Activated T-cell treated with anti-CD3 and anti-CD28 coated beads, Interleukin-2, amount 50 U/mL, for 4 hours (primary cell): ENCODE measurements around the gene ZDHHC19. TPM values are rescaled to one million over a fixed set of nuclear protein-coding genes. Genes with fewer than 3 reads are reported as not detected.

Experiments
- ATAC-seq, 2 donors: fragments of 200-7000 bp; cut with Tn5 transposase; one replicate each; pipeline ENCODE4 v1.10.0; 2021
- DNase-seq: peaks from one replicate; pipeline ENCODE4 v3.0.0-alpha.2; 2020
- H3K27me3 Mint-ChIP-seq: one replicate; pipeline ENCODE4 v1.8.0; 2021; ENCODE audit warnings: low read depth, mixed read lengths
- H3K36me3 Mint-ChIP-seq: one replicate; pipeline ENCODE4 v1.8.0; 2022; ENCODE audit warnings: mixed read lengths; ENCODE audit not compliant: insufficient read depth
- H3K4me1 Mint-ChIP-seq: one replicate; pipeline ENCODE4 v1.8.0; 2021; ENCODE audit warnings: low read depth, mixed read lengths
- H3K4me3 Mint-ChIP-seq: one replicate; pipeline ENCODE4 v1.8.0; 2021; ENCODE audit warnings: mild to moderate bottlenecking, moderate library complexity, mixed read lengths
- H3K9me3 Mint-ChIP-seq: one replicate; pipeline ENCODE4 v1.8.0; 2021; ENCODE audit warnings: mixed read lengths
- total RNA-seq, 3 donors: library from RNA; stranded (reverse); gene quantifications; one replicate each; pipeline ENCODE4 v1.2.1, GENCODE V29; 2021

The ZDHHC19 gene
- total RNA-seq, 3 donors from 2014 or later, result not detected

DNA sequence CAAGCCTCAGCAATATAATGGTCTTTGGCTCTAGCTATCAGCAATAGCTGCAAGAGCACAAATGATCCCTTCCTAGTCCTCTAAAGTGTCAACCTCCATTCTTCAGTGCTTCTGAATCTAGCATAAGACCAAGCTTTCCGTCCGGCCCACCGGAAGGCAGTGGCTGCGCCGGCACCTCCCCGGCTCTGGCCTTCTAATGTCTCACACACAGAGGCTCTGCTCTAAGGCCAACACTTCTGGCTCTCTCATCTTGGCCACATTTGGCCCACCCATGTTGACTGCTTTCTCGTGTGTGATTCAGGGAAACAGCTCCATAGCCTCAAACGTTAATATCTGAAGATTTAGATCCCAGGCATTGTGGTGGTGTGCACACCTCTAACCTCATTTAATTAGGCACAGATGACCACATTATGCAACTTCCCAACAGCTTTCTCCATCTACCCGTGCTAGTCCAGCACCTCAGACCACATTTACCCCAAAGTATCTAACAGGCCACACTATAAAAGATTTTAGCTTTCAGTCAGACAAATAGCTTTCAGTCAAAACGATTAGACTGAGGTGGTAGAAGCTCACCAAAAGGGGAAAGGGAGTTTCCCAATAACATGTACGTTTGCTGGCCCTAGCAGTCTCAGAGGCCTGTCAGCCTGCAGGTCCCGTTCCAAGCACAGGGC is 24.4 kb upstream of the ZDHHC19 start:
- ATAC-seq (no peak), DNase-seq (no peak)
- Mint-ChIP-seq H3K27me3 (no peaks in the 10 kb centered on the region), H3K9me3 (no peaks in the 10 kb centered on the region), H3K4me1 (peaks cover 2% of the 10 kb centered on the region), H3K4me3 (no peak overlapping the region), H3K36me3 (peaks cover 23% of the 10 kb centered on the region)

DNA sequence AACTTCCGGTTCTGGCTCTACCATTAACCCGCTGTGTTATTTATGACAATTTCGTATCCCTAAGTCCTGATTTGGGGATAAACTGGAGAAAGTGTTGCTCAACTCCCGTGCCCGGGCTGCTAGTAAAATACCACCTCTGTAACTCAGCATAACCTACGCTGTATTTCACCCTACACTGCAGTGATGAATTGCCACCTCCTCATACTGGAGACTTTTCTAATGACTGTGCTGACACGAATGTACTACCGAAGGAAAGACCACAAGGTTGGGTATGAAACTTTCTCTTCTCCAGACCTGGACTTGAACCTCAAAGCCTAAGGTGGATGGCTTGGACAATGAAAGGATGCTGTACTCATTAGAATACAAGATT is 21.7 kb upstream of the ZDHHC19 start:
- Mint-ChIP-seq H3K9me3 (no peaks in the 10 kb centered on the region), H3K36me3 (peaks cover 5% of the 10 kb centered on the region), H3K27me3 (no peaks in the 10 kb centered on the region), H3K4me3 (no peak overlapping the region), H3K4me1 (peaks cover 2% of the 10 kb centered on the region)
- ATAC-seq (no peak), DNase-seq (no peak)

DNA sequence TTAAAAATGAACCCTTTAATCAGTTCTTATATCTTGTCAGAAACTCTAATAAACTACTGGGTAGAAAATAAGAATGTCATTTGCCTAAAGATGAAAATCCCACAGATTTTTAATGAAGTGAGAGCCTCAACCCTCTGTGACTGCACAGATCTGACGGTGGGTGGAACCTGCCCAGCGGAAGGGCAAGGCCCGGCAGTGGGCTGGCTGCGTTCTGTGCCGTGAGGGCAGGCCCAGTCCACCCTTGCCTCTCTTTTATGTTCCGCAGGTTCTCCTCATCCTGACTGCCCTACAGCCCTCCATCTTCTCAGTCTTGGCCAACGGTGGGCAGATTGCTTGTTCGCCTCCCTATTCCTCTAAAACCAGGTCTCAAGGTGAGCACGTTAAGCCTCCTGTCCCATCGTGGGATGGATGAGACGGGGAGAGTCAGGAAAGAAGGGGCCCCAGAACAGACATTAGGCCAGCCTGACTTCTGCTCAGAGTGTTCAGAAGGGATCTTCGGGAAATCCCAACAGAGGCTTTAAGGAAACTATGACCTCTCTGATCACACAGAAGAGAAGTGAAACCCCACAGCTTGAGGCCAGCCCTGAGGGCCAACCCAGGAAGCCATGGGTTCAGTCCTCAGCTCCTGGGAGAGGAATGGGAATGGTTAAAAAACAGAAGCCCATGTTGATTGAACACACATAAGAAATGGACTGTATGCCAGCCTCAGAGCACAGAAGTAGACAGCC is 21.1 kb upstream of the ZDHHC19 start:
- Mint-ChIP-seq H3K4me1 (peaks cover 2% of the 10 kb centered on the region), H3K27me3 (peaks cover 3% of the 10 kb centered on the region), H3K36me3 (peaks cover 4% of the 10 kb centered on the region), H3K4me3 (no peak overlapping the region), H3K9me3 (no peaks in the 10 kb centered on the region)
- peak in 1 of 2 donors; percentile 14 for ATAC-seq
- no peak for DNase-seq

DNA sequence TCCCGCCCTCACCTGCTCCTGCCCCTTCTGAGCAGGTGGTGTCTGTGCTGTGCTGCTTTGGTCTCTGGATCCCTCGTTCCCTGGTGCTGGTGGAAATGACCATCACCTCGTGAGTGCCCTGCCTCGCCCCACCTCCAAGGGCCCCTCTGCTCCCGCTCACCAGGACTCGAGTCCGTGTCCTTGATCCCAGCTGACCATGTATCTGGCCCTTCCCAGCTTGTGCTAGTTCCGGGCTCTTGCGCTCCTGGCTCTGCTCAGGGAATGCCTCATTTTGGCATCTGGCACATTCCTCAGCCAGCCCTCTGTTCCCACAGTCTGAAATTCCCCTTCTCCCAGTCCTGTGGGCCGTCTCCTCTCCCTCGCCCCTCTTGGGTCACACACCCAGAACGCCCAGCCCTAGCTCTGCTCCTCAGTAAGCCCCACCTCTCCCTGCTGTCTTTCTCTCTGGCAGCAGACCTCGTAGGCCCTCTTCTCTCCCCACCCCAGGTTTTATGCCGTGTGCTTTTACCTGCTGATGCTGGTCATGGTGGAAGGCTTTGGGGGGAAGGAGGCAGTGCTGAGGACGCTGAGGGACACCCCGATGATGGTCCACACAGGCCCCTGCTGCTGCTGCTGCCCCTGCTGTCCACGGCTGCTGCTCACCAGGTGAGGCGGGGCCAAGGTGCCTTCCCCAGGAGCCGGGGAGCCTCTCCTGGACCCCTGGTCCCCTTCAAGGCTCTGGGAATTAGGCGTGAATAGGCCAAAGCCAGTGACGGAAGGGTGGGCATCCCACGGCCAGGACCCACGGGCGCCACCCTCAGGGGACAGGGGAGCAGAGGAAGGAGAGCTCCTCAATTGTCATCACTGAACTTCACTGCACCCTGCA is 16.7 kb upstream of the ZDHHC19 start:
- no peak overlapping the region for H3K4me3 Mint-ChIP-seq
- ATAC-seq, result no peak
- H3K27me3 Mint-ChIP-seq, result peaks cover 7% of the 10 kb centered on the region
- no peaks in the 10 kb centered on the region for H3K36me3 Mint-ChIP-seq
- no peak for DNase-seq
- no peaks in the 10 kb centered on the region for H3K4me1 Mint-ChIP-seq
- H3K9me3 Mint-ChIP-seq, result no peaks in the 10 kb centered on the region

DNA sequence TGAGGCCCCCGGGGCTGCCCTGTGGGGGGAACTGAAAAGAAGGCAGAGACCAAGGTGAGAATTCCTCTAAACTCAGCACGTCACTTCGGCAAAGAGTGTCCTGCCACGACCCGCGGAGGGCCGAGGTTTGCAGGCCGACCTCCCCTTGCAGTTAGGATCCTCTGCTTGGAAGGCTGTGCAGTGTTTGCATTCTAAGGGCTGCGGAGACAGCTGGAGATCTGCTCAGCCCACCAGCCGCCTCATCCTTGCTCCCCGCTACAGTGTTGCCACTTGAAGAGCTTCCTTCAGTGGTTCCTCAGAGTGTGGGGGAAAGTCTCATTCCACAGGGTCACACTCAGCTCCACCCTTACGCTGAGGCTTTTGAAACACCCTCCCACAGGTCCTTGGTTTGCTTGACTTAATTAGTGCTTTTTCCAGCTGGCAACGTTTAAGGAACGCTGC is 15.9 kb upstream of the ZDHHC19 start:
- DNase-seq, result no peak
- Mint-ChIP-seq H3K4me3 (no peak overlapping the region), H3K9me3 (no peaks in the 10 kb centered on the region), H3K27me3 (peaks cover 7% of the 10 kb centered on the region), H3K36me3 (no peaks in the 10 kb centered on the region), H3K4me1 (no peaks in the 10 kb centered on the region)
- no peak for ATAC-seq

DNA sequence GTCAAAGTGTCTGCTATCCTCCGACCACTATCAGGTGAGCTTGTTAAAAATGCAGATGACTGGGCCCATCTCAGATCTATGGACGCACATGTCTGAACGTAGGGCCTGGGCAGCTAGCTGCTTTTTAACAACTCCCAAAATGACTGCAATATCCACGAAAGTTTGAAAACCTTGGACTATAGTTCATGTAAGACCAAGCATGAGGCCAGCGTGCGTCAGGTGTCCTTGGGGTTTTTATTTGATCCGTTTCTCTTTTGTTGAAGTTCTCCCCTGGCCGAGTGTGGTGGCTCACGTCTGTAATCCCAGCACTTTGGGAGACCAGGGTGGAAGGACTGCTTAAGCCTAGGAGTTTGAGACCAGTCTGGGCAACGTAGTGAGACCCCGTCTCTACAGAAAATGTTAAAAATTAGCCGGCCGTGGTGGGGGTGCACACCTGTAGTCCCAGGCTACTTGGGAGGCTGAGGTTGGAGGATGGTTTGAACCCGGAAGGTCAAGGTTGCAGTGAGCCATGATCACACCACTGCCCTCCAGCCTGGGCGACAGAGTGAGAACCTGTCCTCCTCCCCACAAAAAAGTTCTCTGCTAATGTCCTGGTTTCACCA is 14.7 kb upstream of the ZDHHC19 start:
- H3K27me3 Mint-ChIP-seq, result peaks cover 7% of the 10 kb centered on the region
- no peaks in the 10 kb centered on the region for H3K9me3 Mint-ChIP-seq
- H3K4me1 Mint-ChIP-seq, result no peaks in the 10 kb centered on the region
- no peak for ATAC-seq
- no peak for DNase-seq
- no peak overlapping the region for H3K4me3 Mint-ChIP-seq
- no peaks in the 10 kb centered on the region for H3K36me3 Mint-ChIP-seq

DNA sequence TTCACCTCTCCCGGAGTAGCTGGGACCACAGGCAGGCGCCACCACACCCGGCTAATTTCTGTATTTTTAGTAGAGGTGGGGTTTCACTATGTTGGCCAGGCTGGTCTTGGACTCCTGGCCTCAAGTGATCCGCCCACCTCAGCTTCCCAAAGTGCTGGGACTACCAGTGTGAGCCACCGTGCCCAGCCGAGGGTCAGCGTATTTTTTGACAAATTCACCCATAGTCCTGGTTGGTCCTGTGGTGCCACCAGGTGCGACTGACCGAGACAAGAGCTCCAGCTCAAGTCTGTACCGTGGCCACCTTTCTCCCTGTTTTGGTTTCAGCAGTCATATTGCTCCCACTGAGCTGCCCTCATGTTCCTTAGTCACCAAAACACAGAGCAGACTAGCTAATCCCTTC is 13.9 kb upstream of the ZDHHC19 start:
- no peak for ATAC-seq
- H3K4me3 Mint-ChIP-seq, result no peak overlapping the region

DNA sequence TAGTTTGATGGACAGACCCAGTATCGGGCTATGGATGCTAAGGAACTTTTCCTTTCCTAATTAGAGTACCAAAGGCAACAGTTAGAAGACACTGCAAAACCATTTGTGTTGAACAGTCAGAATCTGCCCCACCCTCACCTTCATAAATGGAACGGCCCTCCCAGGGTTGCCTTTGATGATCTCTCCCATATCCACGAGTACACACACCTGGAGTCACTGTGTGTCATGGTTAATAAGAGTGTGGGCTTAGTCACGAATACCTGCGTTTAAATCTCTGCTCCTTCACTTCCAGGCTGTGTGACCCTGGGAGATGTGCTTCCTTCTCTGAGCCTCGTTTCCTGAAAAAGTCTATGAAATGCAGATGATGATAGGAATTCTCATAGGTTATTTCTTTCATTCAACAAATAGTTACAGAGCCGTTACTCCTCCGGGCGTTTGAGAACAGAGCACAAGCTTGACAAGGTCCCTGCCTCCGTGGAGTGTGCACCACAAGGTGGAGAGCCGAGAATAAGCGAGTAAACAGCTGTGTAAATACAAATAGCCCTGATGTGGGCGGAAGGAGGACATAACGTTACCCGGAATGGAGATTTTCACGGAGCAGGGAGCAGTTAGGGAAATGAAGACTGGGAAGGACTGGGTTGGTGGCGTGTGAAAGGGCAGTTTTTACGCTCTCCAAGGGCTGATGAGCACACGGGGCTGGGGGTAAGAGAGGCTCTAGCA is 11.8 kb upstream of the ZDHHC19 start:
- Mint-ChIP-seq H3K4me1 (peaks cover 11% of the 10 kb centered on the region), H3K36me3 (no peaks in the 10 kb centered on the region), H3K9me3 (no peaks in the 10 kb centered on the region), H3K27me3 (peaks cover 7% of the 10 kb centered on the region), H3K4me3 (no peak overlapping the region)
- DNase-seq (no peak), ATAC-seq (no peak)

More for the DNA sequence above, 13.9 kb upstream of the ZDHHC19 start:
- Mint-ChIP-seq H3K27me3 (peaks cover 7% of the 10 kb centered on the region), H3K4me1 (no peaks in the 10 kb centered on the region), H3K36me3 (no peaks in the 10 kb centered on the region), H3K9me3 (no peaks in the 10 kb centered on the region)
- DNase-seq, result no peak

DNA sequence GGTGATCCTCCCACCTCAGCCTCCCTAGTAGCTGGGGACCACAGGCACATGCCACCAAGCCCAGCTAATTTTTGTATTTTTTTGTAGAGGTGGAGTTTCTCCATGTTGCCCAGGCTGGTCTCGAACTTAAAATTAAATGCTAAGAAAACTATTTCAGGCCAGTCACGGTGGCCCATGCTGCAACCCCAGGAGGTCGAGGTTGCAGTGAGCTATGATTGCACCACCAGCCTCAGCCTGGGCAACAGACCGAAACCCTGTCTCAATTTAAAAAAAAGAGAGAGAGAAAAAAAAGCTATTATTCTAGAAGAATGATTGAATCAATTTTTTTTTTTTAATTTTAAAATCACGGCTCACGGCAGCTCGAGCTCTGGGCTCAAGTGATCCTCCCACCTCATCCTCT is 9.8 kb upstream of the ZDHHC19 start:
- H3K9me3 Mint-ChIP-seq, result no peaks in the 10 kb centered on the region
- DNase-seq (no peak), ATAC-seq (no peak)
- peaks cover 2% of the 10 kb centered on the region for H3K27me3 Mint-ChIP-seq
- H3K4me3 Mint-ChIP-seq, result no peak overlapping the region
- H3K36me3 Mint-ChIP-seq, result no peaks in the 10 kb centered on the region
- H3K4me1 Mint-ChIP-seq, result peaks cover 11% of the 10 kb centered on the region

DNA sequence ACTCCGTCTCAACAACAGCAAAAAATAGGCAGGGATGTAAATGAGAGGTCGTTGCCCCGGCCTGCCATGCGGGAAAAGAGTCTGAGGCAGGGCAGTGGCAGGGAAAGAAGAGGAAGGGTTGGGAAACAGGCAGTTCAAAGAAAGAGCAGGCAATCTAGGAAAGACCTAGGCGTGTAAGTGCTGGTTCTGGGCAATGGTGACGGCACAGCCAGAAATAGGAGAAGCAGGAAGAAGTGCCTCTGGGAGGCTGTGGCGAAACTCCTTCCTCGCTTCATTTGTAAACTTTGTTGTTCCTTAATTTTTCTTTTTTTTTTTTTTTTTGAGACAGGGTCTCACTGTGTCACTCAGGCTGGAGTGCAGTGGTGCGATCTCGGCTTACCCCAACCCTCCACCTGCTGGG is 9.4 kb upstream of the ZDHHC19 start:
- no peak overlapping the region for H3K4me3 Mint-ChIP-seq
- peaks cover 11% of the 10 kb centered on the region for H3K4me1 Mint-ChIP-seq
- ATAC-seq (no peak), DNase-seq (no peak)
- H3K27me3 Mint-ChIP-seq, result peaks cover 2% of the 10 kb centered on the region
- H3K36me3 Mint-ChIP-seq, result no peaks in the 10 kb centered on the region
- no peaks in the 10 kb centered on the region for H3K9me3 Mint-ChIP-seq

DNA sequence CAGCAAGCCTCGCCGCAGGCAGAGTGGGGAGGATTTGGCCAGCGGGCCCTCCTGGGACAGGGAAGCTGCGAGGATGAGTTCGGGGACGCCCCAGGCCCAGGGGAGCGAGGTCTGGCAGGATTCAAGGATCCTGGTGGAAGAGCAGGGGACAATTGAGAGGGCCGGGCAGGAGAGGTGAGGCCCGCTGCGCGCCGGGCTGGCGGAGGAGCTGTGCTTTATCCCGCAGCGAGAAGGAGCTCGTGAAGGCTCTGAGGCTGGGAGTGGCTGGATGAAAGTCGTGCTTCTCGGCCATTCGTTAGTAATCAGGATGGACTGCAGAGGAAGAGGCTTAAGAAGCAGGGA is 8.7 kb upstream of the ZDHHC19 start:
- H3K9me3 Mint-ChIP-seq, result no peaks in the 10 kb centered on the region
- H3K4me1 Mint-ChIP-seq, result peaks cover 11% of the 10 kb centered on the region
- DNase-seq (no peak), ATAC-seq (no peak)
- no peak overlapping the region for H3K4me3 Mint-ChIP-seq
- H3K36me3 Mint-ChIP-seq, result no peaks in the 10 kb centered on the region
- H3K27me3 Mint-ChIP-seq, result peaks cover 2% of the 10 kb centered on the region

DNA sequence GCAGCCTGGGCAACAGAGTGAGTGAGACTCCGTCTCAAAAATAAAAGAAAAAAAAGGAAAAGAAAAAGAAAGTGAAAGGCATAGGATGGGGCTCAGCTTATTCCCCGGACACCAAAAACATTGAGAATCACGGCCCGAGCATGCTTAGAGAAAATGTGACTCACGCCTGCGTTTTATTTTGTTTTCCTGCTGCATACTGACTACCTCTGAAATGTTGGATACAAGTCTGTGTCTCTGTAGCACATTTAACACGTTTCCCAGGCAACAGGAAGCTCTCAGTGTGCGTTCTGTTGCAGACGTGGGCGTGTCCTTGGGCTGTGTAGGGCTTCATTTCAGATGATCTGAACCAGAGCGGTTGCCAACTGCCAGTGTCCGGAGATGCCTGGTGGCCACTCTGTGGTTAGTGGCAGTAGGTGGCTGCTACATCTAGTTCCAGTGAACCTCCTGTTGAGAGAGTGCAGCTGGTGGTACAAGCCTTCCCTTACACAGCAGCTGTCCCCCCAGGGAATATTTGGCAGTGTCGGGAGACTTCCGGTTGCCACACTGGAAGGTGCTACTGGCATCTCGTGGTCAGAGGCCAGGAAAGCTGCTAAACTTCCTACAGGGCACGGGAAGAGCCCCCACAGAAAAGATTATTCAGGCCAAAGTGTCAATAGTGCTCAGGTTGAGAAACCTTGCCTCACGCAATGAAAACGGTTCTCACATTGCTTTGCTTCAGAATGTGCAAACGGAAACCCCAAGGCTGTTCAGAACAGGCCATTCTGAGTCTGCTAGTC is 8.2 kb upstream of the ZDHHC19 start:
- DNase-seq, result peak; percentile 59
- peaks cover 2% of the 10 kb centered on the region for H3K27me3 Mint-ChIP-seq
- ATAC-seq, result peak; percentile 95
- peak overlapping the region; percentile 77 for H3K4me3 Mint-ChIP-seq
- no peaks in the 10 kb centered on the region for H3K9me3 Mint-ChIP-seq
- no peaks in the 10 kb centered on the region for H3K36me3 Mint-ChIP-seq
- H3K4me1 Mint-ChIP-seq, result peaks cover 11% of the 10 kb centered on the region

DNA sequence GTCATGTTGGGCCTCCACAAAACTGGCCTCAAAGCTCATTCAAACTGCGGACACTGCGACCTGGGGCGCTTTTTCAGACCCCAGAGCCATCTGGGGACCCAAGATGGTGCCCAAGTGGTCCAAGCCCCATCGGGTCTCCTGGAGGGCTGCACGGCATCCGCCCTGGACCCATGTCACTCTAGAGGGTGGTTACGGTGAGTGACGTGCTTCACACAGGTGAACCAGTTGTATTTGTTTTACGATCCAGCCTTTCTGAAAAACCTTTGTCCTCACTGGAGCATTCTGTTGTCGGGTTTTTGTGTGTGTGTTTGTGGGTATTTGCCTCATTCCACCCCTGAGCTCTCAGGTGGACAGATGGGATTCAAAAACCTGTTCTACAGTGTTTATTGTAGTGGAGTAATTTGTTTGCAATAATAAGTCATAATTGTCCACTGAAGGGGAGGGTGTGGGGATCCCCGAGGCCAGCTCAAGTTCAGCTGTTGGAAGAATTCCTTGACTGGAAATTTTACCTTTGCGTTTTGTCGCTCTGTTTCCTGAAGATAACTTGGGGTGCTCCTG is 7.0 kb upstream of the ZDHHC19 start:
- H3K27me3 Mint-ChIP-seq, result no peaks in the 10 kb centered on the region
- DNase-seq (no peak), ATAC-seq (no peak)
- H3K9me3 Mint-ChIP-seq, result no peaks in the 10 kb centered on the region
- H3K4me3 Mint-ChIP-seq, result no peak overlapping the region
- peaks cover 11% of the 10 kb centered on the region for H3K4me1 Mint-ChIP-seq
- H3K36me3 Mint-ChIP-seq, result no peaks in the 10 kb centered on the region
